ENCODE data around the gene RASSF5. TPM values are rescaled to one million over a fixed set of nuclear protein-coding genes. Genes with fewer than 3 reads are reported as not detected.

The RASSF5 gene
- total RNA-seq, 1 donor from 2014 or later, result 0.35 TPM

- no peak for DNase-seq (ENCODE audit: low read depth)
These were observed 10.0 kb upstream of the RASSF5 start for GRCh38 chr1:206497363-206497762.

GRCh38 chr1:206497774-206498173, 9.6 kb upstream of the RASSF5 start:
- DNase-seq (ENCODE audit: low read depth), result no peak

- DNase-seq (ENCODE audit: low read depth), result peak; percentile 57
These were observed 8.6 kb upstream of the RASSF5 start for GRCh38 chr1:206498685-206499084.

GRCh38 chr1:206500046-206500445, 7.3 kb upstream of the RASSF5 start:
- no peak for DNase-seq (ENCODE audit: low read depth)

GRCh38 chr1:206501881-206502280, 5.5 kb upstream of the RASSF5 start:
- DNase-seq (ENCODE audit: low read depth), result no peak

GRCh38 chr1:206502403-206502802, 4.9 kb upstream of the RASSF5 start:
- no peak for DNase-seq (ENCODE audit: low read depth)

- DNase-seq (ENCODE audit: low read depth), result no peak
These were observed 4.5 kb upstream of the RASSF5 start for GRCh38 chr1:206502812-206503211.

GRCh38 chr1:206503591-206504362, 3.6 kb upstream of the RASSF5 start:
- peak; percentile 94 for DNase-seq (ENCODE audit: low read depth)

- DNase-seq (ENCODE audit: low read depth), result no peak
These were observed 3.0 kb upstream of the RASSF5 start for GRCh38 chr1:206504363-206504713.

GRCh38 chr1:206505702-206506355, 1.5 kb upstream of the RASSF5 start:
- DNase-seq (ENCODE audit: low read depth), result peak; percentile 19

GRCh38 chr1:206506405-206507283, 687 bp upstream of the RASSF5 start:
- DNase-seq (ENCODE audit: low read depth), result no peak

- DNase-seq (ENCODE audit: low read depth), result no peak
These were observed 979 bp downstream of the RASSF5 start for GRCh38 chr1:206508130-206508889.

GRCh38 chr1:206508956-206509355, 1.6 kb downstream of the RASSF5 start:
- DNase-seq (ENCODE audit: low read depth), result no peak

GRCh38 chr1:206509612-206510257, 2.4 kb downstream of the RASSF5 start:
- DNase-seq (ENCODE audit: low read depth), result no peak

GRCh38 chr1:206510371-206510770, 3.0 kb downstream of the RASSF5 start:
- DNase-seq (ENCODE audit: low read depth), result no peak

GRCh38 chr1:206511362-206512057, 4.2 kb downstream of the RASSF5 start:
- no peak for DNase-seq (ENCODE audit: low read depth)

- DNase-seq (ENCODE audit: low read depth), result no peak
These were observed 4.9 kb downstream of the RASSF5 start for GRCh38 chr1:206512058-206512850.

- DNase-seq (ENCODE audit: low read depth), result no peak
These were observed 5.5 kb downstream of the RASSF5 start for GRCh38 chr1:206512851-206513180.

GRCh38 chr1:206513312-206514111, 6.2 kb downstream of the RASSF5 start:
- peak; percentile 39 for DNase-seq (ENCODE audit: low read depth)
